Gastrocnemius medialis (tissue), 4 donors: ENCODE results near the gene AK1.

Experiments
- CTCF ChIP-seq, 5 experiments: fragments of 450-650 bp in 3 of 5; fragments of 200-600 bp in 2 of 5; sonication (generic) in 2 of 5; IDR thresholded peaks in 4 of 5; conservative IDR thresholded peaks in 1 of 5; 1 replicate in 4 of 5; 2 replicates in 1 of 5; pipeline ENCODE4 v1.5.1; 2016 to 2019; ENCODE audit warnings: antibody characterized with exemption in 5 of 5, mild to moderate bottlenecking in 3 of 5, moderate library complexity in 3 of 5
- POLR2A ChIP-seq, 2 donors: fragments of 450-650 bp; IDR thresholded peaks; one replicate each; pipeline ENCODE4 v1.6.1; 2017; ENCODE audit warnings: antibody characterized with exemption in 2 of 2, mild to moderate bottlenecking in 2 of 2, moderate library complexity in 2 of 2

DNA sequence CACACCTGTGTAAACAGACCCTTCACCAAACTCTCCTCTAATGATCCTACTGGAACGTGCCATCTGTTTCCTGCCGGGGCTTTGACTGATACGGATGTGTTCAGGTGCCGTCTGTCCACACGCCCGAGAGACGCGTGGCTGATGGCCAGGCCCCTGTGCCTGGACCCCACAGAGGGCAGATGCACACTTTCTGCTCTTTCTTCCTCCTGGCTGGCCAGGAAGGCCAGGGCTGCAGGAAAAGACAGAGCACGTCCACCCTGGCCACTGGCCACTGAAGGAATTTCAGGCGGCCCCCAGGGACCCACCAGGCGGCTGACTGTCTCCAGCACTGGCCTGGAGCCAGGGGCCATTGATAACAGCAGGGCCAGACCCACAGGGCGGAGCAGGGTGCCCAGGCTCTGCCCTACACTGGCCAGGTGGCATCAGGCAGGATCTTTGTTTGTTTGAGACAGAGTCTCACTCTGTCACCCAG is 19.4 kb downstream of the AK1 start:
- TF ChIP-seq CTCF (IDR thresholded peaks at IDR 0.05 in 4 of 5, conservative IDR thresholded peaks at IDR 0.05 in 1 of 5) (no peak), POLR2A (IDR thresholded peaks at IDR 0.05) (no peak)
